IPS-11a (cell line): ENCODE results near the gene IL4I1.
A peak's percentile ranks its signal among the peaks of the same experiment; 100 is the strongest.

Experiments
- H3K4me3 ChIP-seq: one replicate; pipeline ENCODE4 v1.5.1; 2013; ENCODE audit warnings: low read depth, low read length, control low read depth

IL4I1 gene

GRCh38 chr19:49895566-49896297, 955 bp downstream of the IL4I1 start:
- H3K4me3 ChIP-seq, result no peak overlapping the region

DNA sequence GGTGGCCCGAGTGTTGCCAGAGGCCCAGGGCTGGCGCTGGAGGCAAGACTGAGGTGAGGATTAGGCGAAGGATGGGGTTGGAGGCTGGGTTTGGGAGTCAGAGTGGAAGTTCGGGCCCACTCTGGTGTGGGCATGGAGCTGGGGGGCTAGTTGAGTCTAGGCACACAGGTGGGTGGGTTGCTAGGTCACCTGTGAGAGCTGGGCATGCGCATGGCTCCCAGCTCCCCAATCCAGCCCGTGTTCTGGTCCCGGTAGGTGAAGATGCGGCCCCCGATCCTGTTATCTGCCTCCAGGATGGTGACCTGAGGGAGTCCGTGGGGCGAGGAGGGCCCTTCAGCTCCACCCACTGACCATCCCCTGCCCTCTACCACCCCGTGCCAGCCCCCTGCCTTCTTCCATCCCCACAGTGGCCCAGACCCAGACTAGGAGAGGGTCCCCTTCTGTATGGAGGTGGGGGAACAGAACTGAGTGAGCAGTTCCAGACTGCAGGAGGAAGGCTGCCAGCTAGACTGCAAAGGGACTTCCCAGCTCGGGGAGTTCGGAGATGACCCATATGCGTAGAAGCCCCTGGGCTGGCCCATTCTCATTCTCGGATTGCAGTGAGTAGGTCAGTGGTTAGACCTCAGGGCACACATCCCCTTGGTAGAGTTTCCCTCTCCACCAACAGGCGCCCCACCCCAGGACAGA, 1.7 kb downstream of the IL4I1 start:
- no peak overlapping the region for H3K4me3 ChIP-seq

GRCh38 chr19:49894011-49894664, 2.5 kb downstream of the IL4I1 start:
- H3K4me3 ChIP-seq, result no peak overlapping the region

- no peak overlapping the region for H3K4me3 ChIP-seq
Observed at GRCh38 chr19:49892716-49893115, 4.0 kb downstream of the IL4I1 start.

DNA sequence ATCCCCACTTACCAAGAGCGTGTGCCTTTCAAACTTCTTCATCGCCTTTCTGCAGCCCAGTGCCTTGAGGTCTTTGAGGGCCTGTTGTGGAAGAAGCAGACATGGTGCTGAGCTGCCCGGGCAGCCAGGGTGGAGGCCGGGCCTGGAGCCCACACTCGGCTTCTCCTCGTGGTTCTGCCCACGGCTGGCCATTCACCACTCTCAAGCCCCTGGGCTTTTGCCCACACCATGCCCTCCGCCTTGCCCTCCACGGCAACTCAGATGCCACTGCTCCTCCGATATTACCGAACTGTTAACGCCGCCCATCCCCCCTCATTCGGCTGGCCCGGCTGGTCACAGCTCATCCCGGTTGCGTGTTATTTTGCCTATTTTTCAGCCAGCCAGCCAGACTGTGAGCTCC, 5.3 kb downstream of the IL4I1 start:
- H3K4me3 ChIP-seq, result no peak overlapping the region

DNA sequence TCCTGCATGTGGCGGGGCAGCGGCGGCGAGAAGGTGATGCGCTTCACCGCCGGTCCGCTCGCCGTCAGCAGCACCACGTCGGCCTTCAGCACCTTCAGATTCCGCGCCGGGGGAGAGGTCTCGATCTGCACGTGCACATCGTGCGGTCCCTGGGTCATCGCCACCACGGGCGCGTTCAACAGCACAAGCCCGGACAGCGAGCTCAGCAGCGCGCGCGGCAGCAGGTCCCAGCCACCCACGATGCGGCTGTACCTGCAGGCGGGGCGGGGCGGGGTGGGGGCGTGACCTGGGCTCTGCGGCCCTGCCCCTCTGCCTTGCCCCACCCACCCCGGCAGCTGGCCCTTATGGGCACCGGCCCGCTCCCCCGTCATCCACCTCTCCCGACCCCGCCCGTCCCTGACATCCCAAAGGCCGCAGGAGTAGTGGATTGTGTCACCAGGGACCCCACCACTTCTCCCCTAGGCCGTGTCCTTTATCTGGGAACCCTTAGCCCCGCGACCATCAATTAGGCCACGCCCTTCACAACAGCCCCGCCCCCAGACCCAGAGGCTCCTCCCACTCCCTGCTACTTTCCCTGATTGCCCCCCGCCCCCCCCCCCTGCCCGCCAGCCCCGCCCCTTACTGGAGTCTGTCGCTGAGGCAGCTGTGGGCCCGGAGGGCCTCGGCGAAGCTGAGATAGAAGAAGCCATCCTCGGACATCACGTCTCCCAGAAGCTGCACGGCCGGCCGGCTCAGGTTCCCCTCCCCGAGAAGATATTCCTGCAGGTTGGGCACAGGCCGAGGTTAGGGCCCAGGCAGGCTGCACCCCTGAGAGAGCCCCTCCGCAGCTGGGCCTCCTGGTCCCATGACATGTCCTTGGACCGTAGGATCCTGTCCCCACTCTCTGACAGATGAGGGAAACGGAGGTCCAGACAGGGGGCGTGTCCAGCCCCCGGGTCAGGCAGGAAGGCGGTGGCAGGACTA, 6.1 kb downstream of the IL4I1 start:
- peak overlapping the region; percentile 33 for H3K4me3 ChIP-seq

GRCh38 chr19:49889687-49890348, 6.9 kb downstream of the IL4I1 start:
- H3K4me3 ChIP-seq, result peak overlapping the region; percentile 33

DNA sequence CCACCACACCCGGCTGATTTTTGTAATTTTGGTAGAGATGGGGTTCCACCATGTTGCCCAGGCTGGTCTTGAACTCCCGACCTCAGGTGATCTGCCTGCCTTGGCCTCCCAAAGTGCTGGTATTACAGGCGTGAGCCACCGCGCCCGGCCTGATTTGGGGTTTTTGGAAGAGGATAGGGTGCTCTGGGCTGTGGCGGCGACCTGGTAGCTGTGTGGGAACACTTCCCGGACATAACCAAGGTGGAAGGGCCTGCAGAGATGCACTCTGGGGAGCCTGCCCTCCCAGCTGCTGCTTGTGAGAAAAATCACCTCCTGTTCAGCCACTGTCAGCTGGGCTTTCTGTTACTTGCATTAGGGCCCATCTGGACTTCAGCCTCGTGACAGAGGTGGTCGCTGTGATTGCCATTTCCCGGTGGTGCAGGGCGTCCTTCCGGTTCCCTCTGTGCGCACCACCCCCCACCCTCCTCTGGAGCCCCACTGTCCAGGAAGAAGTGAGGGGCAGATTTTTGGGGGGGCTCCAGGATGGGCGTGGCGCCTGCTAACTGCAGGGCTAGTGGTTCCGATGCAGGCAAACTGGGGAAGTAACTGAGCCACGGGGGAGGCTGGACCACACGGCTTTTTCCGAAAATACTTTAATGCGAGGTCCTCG, 7.5 kb downstream of the IL4I1 start:
- no peak overlapping the region for H3K4me3 ChIP-seq

DNA sequence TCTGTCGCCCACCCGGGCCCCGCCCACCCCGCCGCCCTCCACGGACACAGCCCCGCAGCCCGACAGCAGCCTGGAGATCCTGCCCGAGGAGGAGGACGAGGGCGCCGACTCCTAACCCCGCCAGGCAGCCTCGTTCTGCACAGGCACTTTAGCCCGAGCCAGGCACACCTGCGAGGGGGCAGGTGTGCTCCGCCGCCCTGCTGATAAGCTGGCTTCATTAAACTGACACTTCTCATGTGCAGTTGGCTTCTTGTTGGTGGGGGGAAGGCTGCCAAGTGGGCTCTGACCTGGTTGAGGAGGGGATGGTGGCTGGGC, 8.2 kb downstream of the IL4I1 start:
- no peak overlapping the region for H3K4me3 ChIP-seq

DNA sequence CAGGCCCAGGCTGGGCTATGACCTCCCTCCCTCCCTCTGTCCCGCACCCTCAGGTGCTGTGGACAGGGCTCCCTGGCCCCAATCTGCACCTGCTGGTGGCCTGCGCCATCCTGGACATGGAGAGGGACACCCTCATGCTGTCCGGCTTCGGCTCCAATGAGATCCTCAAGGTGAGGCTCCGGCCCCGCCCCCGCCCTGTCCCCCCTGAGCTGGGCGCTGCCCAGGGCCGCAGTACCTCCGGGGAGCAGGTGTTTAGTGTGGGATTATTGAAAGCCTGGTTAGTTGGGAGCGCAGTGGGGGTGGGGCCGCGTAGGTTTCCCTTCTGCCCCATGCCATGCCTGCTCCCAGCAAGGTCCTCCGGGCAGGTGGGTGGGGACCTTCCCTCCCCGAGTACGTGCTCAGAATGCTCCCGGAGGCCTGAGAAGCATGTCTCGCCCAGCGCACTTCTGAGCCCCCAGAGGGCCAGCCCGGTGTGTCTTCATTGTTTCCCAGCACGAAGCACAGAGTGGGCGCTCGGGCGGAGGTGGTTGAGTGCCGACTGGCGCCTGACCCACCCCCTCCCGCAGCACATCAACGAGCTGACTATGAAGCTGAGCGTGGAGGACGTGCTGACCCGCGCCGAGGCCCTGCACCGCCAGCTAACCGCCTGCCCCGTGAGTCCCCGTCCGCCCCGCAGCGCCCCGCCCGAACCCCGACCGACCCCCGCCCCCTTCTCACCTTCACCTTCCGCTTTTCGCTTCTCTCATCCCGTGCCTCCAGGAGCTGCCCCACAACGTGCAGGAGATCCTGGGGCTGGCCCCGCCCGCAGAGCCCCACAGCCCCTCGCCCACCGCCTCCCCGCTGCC, 8.8 kb downstream of the IL4I1 start:
- no peak overlapping the region for H3K4me3 ChIP-seq

DNA sequence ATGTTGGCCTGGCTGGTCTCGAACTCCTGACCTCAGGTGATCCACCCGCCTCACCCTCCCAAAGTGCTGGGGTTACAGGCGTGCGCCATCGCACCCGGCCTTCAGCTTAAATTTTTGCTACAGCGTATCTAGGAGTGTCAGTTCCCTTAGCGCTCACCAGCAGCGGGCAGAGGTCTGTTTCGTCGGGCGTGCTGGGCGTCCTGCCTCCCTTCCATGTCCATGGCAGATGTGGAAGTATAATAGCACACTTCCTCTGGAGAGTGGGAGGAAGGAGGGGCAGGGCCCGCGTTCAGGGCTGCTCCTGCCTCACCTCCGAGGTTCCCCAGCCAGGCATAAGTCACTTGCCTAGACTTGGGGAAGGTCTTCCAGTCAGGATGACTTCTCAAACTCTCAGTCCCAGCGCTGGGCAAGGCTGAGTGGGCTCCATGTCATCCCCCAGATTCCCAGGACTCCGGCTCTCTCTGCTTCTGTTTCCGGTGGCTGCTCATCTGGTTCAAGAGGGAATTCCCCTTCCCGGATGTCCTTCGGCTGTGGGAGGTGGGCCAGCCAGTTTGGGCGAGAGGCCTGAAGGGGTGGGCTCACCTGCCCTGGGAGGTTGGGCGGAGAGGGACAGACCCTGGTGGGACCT, 9.5 kb downstream of the IL4I1 start:
- H3K4me3 ChIP-seq, result no peak overlapping the region

DNA sequence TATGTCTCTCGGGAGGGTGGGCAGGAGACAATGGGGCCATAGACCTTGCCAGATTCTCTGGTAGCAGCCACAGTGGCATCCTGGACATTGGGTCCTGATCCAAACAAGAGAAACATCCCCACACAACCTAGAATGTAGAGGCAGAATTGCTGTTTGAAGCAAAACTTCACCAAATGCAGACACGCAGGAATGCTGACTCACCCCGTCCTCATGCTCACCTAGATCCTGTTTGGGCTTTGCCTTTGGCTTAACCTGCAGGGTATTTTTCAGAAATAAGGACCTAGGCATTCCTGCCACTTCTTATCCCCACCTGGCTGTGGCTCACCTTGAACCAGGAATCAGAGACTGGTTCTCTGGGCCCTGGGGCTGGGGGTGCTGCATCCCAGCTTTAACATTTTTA, 11.9 kb downstream of the IL4I1 start:
- no peak overlapping the region for H3K4me3 ChIP-seq

- H3K4me3 ChIP-seq, result no peak overlapping the region
Observed at GRCh38 chr19:49884109-49884508, 12.6 kb downstream of the IL4I1 start.

- H3K4me3 ChIP-seq, result no peak overlapping the region
Observed at GRCh38 chr19:49883094-49883493, 13.6 kb downstream of the IL4I1 start.

DNA sequence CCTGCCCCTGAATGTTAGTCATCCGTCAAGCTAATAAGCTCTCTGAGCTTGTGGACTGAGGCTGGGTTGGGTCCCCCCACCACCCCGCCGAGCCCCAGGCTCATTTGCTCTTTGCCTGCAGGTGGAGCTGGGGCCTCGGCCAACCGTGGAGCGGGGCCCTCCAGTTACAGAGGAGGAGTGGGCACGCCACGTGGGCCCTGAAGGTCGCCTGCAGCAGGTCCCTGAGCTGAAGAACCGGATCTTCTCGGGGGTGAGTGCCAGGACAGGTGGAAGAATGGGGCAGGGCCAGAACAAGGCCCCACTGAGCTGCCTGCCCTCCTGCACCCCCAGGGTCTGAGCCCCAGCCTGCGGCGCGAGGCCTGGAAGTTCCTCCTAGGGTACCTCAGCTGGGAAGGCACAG, 14.0 kb downstream of the IL4I1 start:
- H3K4me3 ChIP-seq, result no peak overlapping the region

GRCh38 chr19:49881672-49882394, 14.9 kb downstream of the IL4I1 start:
- H3K4me3 ChIP-seq, result no peak overlapping the region

- H3K4me3 ChIP-seq, result no peak overlapping the region
Observed at GRCh38 chr19:49881186-49881585, 15.5 kb downstream of the IL4I1 start.
